GM18526 (cell line): ENCODE results near the gene CLK2.

ENCODE experiments used
- POLR2A ChIP-seq: IDR thresholded peaks from 3 replicates; pipeline ENCODE4 v1.6.1; 2011; ENCODE audit not compliant: insufficient read length; ENCODE audit errors: extremely low read depth

The CLK2 gene

DNA sequence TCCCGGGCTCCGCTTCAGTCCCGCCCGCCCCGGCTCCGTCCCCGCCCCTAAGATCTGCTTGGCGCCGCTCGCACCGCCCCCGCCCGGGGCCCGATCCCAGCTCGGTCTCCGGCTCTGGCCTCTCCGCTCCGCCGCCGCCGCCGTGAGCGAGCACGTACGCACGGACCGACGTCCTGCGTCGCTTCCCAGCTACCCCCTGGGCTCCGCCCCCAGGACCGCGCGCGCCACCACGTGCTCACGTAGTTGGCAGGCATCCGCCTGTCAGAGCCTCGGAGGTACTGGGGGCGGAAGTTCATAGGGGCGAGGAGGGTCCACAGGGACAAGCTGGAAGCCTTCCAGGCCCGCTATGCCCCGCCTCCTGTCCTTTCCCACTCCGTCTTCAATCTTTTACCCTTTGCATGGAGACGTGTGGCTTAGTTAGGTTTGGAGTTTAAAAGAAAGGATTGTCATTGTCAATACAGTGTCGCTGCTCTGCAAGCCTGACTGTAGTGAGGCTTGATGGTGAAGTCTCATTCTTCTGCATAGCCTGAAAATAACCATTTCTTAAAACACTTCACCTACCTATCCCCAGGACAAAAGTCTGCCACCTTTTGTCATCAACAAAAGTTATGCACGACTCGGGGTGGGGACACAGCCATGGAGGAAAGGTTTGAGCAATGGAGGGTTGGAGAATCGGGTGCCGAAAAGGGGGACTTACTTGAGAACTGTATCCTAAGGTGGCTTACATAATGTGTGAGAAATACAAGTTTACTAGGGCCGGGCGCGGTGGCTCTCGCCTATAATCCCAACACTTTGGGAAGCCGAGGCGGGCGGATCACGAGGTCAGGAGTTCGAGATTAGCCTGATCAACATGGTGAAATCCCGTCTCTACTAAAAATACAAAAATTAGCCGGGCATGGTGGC, at the start of gene CLK2:
Gene CLK2 (minus strand): TSS at position 162 of the 903 bp plus-strand sequence. CDS start 2,527 bp downstream, outside the sequence.
- peak; percentile 90 for TF ChIP-seq POLR2A

DNA sequence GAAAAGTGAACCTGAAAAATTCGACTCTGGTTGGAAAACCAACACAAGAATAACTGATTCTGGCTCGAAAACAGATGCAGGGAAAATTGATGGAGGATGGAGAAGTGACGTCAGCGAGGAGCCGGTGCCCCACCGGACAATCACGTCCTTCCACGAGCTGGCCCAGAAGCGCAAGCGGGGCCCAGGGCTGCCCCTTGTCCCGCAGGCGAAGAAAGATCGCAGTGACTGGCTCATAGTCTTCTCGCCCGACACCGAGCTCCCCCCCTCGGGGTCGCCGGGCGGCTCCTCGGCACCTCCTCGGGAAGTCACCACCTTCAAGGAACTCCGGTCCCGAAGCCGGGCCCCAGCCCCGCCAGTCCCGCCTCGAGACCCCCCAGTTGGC, 49.3 kb upstream of the CLK2 start:
- no peak for TF ChIP-seq POLR2A

DNA sequence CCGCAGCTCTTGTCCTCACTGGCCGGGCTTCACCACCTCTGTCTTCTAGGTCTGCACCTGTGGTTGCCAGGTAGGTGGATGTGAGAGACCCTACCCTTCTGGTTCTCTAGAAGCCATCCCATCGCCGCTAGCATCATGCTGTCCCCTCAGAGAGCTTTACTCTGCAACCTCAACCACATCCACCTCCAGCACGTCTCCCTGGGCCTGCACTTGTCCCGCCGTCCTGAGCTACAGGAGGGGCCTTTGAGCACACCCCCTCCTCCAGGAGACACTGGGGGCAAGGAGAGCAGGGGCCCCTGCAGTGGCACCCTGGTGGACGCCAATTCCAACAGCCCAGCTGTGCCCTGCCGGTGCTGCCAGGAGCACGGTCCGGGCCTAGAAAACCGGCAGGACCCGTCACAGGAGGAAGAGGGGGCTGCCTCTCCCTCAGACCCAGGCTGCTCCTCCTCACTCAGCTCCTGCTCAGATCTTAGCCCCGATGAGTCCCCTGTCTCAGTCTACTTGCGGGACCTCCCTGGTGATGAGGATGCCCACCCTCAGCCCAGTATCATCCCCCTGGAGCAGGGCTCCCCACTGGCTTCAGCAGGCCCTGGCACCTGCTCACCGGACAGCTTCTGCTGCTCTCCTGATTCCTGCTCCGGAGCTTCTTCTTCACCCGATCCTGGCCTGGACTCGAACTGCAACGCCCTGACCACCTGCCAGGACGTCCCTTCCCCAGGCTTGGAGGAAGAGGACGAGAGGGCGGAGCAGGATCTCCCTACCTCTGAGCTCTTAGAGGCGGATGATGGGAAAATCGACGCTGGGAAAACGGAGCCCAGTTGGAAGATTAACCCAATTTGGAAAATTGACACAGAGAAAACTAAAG, 48.6 kb upstream of the CLK2 start:
- no peak for TF ChIP-seq POLR2A

DNA sequence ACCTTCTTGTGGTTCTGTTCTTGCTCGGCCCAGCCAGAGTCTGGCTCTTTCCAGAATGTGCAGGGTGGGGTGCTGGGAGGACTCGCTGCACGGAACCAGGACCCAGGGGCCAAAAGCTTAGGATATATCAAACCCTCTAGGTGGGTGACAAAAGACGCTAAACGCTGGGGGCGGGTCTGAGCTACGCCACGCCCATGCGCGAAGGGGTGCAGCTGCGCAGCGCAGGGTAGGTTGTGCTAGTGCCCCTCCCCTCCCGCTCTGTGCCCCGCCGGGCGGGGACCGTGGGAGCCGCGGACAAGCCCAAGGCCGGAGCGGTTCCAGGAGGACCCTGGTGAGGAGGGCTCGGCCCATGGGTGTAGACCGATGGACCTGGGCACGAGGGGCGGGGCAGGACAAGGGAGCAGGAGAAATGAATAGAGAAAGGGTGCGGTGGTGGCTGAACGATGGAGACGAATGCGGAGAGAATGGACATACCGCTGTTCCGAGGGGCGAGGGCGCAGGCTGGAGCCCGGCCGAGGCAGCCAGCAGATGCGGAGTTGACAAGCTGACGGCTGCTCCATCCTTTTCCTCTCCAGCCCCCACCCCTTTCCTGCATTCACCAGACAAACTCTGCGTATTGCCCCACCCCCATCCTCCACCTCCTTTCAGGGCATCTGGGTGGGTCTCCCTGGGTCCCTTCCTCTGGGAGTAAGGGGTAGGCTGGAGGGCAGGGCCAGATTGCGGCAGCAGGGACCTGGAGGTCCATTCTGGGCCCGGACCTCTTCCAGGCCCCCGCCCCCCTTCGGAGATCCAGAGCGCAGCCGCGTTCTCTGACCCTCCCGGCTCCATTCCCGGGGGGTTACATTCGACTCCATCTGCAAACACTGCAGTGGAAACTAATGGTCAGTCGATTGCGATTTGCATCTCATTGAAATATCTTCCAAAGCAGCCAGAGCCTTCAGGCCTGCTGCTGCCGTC, 47.6 kb upstream of the CLK2 start, which contains the start of gene RUSC1:
Gene RUSC1 (plus strand): TSS at position 234 of the 957 bp plus-strand sequence. CDS start 880 bp downstream, outside the sequence.
- no peak for TF ChIP-seq POLR2A

DNA sequence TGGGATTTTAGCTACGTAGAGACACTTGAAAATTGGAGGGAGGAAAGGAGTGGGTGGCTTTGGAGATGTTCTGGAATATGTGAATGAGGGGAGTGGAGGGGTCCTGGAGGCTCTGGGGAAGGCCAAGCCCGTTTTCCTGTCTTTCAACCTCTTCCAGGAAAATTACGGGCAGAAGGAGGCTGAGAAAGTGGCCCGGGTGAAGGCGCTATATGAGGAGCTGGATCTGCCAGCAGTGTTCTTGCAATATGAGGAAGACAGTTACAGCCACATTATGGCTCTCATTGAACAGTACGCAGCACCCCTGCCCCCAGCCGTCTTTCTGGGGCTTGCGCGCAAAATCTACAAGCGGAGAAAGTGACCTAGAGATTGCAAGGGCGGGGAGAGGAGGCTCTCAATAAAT, 46.9 kb upstream of the CLK2 start:
- TF ChIP-seq POLR2A: no peak

DNA sequence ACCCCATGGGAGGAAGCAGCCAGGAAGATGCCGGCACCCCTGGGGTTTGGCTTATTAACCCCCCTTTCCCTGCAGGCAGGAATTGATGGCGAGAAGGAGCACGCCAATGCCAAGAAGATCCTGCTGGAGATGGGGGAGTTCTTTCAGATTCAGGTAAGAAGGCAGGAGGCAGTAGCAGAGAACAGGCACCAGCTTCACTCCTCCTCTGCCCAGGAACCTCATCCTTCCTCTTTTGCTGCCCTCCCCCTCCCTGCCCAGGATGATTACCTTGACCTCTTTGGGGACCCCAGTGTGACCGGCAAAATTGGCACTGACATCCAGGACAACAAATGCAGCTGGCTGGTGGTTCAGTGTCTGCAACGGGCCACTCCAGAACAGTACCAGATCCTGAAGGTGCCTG, 46.2 kb upstream of the CLK2 start:
- no peak for TF ChIP-seq POLR2A

DNA sequence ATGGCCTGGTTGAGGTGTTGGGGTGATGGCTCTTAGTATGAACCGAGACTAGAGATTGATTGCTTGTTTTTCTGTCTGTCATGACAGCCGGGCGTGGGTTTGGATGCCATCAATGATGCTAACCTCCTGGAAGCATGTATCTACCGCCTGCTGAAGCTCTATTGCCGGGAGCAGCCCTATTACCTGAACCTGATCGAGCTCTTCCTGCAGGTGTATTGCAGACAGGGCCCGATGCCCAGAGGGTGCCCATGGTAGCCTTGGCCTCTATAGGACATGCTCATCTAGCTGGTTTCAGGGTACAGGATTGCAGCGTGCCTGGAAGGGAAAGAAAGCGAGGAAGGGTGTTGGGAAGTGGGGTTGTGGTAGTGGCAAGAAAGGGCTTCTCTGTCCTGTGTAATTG, 44.8 kb upstream of the CLK2 start:
- TF ChIP-seq POLR2A: no peak

DNA sequence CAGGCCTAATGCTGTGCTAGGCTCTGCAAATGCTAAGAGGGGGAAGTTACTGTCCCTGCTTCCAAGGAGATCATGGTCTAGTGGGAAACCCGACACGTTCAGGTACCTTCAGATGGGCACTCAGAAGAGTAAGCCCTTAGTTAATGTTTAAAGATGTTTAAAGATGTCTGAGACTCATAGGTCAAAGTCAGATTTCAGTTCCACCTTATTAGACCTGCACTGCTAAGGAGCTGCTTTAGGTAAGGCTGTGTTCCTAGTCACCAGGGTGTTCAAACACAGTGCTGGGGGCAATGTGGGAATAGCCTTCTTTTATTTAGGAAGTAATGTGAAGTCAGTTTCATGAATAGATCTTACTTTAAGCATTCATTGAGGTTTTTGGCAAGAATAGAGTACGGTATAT, 43.6 kb upstream of the CLK2 start:
- TF ChIP-seq POLR2A: no peak

DNA sequence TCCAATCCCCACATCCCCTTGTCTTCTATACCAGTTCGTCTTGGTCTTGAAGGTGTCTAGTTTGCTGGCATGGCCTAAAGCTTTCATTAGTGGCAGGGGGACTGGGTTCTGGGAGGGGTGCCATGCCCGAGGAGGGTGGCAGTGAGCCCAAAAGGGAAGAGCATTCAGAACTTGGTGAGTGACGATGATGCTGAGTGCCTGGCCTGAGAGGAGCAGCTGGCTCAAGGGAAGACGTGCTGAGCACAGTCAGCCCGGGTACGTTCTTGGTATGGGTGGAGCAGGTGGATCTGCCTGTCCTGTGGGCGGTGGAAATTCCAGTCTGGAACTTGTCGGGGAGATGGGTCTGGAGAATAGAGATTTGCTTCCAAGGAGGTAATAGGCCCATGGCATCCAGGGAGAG, 40.0 kb upstream of the CLK2 start:
- TF ChIP-seq POLR2A: no peak

DNA sequence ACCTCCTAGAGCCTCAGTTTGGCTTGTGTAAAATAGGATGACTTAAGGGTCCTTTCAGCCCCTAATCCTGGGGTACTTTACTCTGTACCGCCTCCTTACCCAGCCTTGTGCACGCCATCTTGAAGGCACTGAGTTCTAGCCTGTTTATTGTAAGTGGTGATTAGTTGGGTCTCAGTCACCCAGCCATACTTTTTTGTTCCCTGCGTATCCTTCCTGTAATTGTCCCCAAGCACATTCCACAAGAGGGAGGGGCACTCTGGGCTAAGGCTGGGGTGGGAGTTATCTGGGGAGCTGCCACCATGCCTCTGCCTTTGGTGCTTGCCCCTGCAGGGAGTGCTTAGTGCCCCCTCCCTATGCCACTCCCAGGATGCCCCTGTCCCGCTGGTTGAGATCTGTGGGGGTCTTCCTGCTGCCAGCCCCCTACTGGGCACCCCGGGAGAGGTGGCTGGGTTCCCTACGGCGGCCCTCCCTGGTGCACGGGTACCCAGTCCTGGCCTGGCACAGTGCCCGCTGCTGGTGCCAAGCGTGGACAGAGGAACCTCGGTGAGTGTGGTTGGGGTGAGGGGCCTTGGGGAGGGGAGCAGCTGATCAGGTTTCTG, 36.2 kb upstream of the CLK2 start:
- peak; percentile 22 for TF ChIP-seq POLR2A

DNA sequence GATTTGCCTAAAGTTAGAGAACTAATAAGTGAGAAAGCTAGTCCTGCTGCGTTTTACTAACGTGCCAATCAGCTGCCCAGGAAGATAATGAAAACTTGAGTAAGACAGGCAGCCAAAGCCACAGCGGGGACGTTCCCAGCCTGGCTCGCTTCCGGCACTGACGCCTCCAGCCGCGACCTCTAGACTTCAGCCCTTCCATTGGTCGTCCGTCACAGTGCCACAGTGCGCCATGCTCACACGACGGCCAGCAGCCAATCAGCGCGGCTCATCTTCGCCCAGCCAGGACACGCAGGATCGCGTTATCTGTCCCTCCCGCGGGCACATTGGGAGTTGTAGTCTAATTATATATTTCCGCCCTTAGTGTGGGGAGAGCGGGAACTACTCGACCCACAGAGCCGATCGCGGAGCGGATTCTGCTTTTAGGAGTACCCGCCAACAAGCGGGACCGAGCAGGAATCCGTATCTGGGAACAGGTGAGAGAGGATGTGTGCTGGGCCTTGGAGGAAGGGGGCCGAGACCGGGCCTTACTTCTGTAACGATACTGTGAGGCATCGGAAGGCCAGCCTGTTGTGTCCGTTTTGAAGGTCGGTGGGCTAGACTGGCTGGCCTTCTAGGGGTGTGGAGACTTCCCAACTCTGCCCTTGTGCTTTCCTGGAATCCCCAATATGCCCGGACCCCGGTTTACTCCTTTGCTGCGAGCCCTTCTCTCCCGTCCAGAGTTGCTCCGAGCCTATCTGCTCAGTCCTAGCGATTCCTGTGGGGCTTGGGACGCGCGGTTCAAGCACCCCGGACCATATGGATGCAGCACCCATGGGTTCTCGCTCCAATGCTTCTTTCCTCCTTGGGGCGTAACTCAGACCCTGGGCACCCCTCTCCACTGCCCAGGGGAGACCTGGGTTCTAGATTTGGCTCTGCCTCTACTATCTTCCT, 35.5 kb upstream of the CLK2 start, which contains the start of gene FDPS:
Gene FDPS (plus strand): TSS at position 374 of the 930 bp plus-strand sequence. CDS start 924 bp downstream, outside the sequence.
- peak; percentile 82 for TF ChIP-seq POLR2A

DNA sequence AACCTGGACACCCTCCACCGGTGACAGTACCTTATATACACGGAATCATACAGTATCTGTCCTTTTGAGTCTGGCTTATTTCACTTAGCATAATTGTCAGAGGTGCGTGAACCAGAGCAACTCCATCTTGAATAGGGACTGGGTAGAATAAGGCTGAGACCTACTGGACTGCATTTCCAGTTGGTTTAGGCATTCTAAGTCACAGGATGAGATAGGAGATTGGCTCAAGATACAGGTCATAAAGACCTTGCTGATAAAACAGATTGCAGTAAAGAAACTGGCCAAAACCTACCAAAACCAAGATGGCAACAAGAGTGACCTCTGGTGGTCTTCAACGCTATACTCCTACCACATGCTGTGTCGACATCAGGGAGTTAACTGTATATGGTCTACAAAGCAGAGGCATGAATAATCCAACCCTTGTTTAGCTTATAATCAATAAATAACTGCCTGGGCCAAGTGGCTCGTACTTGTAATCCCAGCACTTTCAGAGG, 34.0 kb upstream of the CLK2 start:
- no peak for TF ChIP-seq POLR2A

DNA sequence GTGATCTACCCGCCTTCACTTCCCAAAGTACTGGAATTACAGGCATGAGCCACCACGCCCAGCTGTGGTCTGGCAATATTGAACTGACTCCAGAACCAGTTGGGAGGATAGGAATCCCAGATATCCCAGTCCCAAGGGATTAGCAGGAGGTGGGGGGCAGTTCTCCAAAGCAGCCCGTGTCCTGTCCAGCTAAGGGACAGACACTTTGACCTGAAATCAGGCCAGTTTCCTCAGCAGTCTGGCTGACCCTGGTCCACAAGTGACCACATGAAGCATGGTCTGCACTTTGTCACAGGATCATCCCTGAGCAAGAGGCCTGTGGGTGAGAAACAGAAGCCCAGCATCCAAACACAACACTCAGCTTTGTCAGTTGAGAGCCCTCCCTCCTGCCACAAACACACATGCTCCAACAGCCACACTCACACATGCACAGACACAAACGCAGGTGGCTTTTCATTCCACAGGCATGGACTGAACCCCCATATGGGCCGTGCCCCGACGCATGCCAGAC, 32.6 kb upstream of the CLK2 start:
- no peak for TF ChIP-seq POLR2A

DNA sequence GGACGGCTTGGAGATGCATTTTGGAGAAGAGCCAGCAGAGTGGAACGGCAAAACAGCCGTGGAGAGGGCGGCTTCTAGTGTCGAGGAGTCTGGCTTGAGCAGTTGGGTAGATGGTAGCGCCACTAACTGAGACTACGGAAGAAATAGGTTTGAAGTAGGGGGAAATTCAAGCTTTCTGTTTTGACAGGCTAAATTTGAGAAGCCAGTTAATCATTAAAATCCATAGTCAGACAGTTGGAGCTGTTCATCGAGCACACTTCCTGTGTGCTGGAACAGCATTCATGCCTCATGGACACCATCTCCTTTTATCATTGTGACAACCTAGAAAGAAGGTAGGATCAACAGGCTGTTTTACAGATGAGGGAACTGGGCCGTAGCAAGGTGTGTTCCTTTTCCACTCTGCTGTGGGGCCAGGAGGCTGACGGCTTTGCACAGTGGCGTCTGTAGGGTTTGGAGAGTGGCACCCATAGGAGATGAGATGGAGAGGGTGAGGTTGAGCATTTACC, 31.3 kb upstream of the CLK2 start:
- TF ChIP-seq POLR2A: peak; percentile 31
